Measurements from ENCODE around the gene ARHGAP8. TPM values are rescaled to one million over a fixed set of nuclear protein-coding genes. Genes with fewer than 3 reads are reported as not detected.
"Not testable (repeated sequence)": the region's sequence is repeated elsewhere in the genome, so short reads cannot be mapped to it uniquely, and the experiment has no call there.

Gene ARHGAP8
- total and polyA plus RNA-seq, 2 experiments from 2014 or later, result 62.8 to 64.9 TPM

- Histone ChIP-seq H4K20me1 (replicated peaks; ENCODE audit: insufficient read depth) (no peaks in the 10 kb centered on the region; the same call in 1 of the 2 replicates), H3K4me2 (no peak overlapping the region), H3K79me2 (replicated peaks; ENCODE audit: insufficient read depth) (no peaks in the 10 kb centered on the region), H3K4me1 (ENCODE audit: insufficient read depth) (no peaks in the 10 kb centered on the region), H3K4me3 (no peak overlapping the region), H3K9me2 (ENCODE audit: insufficient read depth) (no peaks in the 10 kb centered on the region), H2AFZ (no peak overlapping the region), H3K36me3 (ENCODE audit: insufficient read depth) (no peaks in the 10 kb centered on the region; the same call in 1 of the 2 replicates), H3K27me3 (ENCODE audit: insufficient read depth) (no peaks in the 10 kb centered on the region), H3F3A (replicated peaks; ENCODE audit: low read depth) (no peaks in the 10 kb centered on the region), H3K27ac (ENCODE audit: low read depth) (no peak overlapping the region)
- no peak for ATAC-seq
- Mint-ChIP-seq H3K27me3 (ENCODE audit: insufficient read depth, low read depth, poor library complexity) (peaks cover 2% of the 10 kb centered on the region), H3K4me3 (no peak overlapping the region), H3K36me3 (ENCODE audit: low read depth) (peaks cover 26% of the 10 kb centered on the region), H3K27ac (no peak overlapping the region), H3K9me3 (no peaks in the 10 kb centered on the region; the same call in 2 of the 3 replicates), H3K4me1 (peaks cover 6% of the 10 kb centered on the region; the same call in 1 of the 3 replicates)
- no peak for DNase-seq (ENCODE audit: low spot score)
- TF ChIP-seq ZNF114 (CRISPR knock-in tag; IDR thresholded peaks at IDR 0.05) (no peak), EZH2phosphoT487 (IDR thresholded peaks at IDR 0.05; ENCODE audit: unreplicated experiment) (no peak), ETS1 (IDR thresholded peaks at IDR 0.05) (no peak), ZNF331 (CRISPR knock-in tag; IDR thresholded peaks at IDR 0.05; ENCODE audit: low read depth) (no peak), NANOG (IDR thresholded peaks at IDR 0.05; ENCODE audit: borderline replicate concordance) (no peak), POLR2AphosphoS5 (IDR thresholded peaks at IDR 0.05; ENCODE audit: low read depth) (no peak), CTCF (conservative IDR thresholded peaks at IDR 0.05; ENCODE audit: low read depth in 2 of 2) (no peak), EZH2 (IDR thresholded peaks at IDR 0.05; ENCODE audit: low read depth, unreplicated experiment) (no peak), JUNB (IDR thresholded peaks at IDR 0.05; ENCODE audit: unreplicated experiment) (no peak), REST (IDR thresholded peaks at IDR 0.05; ENCODE audit: unreplicated experiment) (no peak)
Observed at GRCh38 chr22:44855855-44856254, 103.5 kb downstream of the ARHGAP8 start.

- Mint-ChIP-seq H3K36me3 (ENCODE audit: low read depth) (peaks cover 41% of the 10 kb centered on the region), H3K27me3 (ENCODE audit: insufficient read depth, low read depth, poor library complexity) (peaks cover 12% of the 10 kb centered on the region)
- not testable (repeated sequence) for H3K4me1 Mint-ChIP-seq; H3K9me3 Mint-ChIP-seq; H3K79me2 ChIP-seq (replicated peaks; ENCODE audit: insufficient read depth); H3K4me1 ChIP-seq (ENCODE audit: insufficient read depth); H3K36me3 ChIP-seq (ENCODE audit: insufficient read depth); DNase-seq (ENCODE audit: low spot score); H3K27ac ChIP-seq (ENCODE audit: low read depth); H4K20me1 ChIP-seq (replicated peaks; ENCODE audit: insufficient read depth); ATAC-seq; H3K4me2 ChIP-seq; H2AFZ ChIP-seq; H3K9me2 ChIP-seq (ENCODE audit: insufficient read depth); H3K27me3 ChIP-seq (ENCODE audit: insufficient read depth); H3K4me3 Mint-ChIP-seq; H3K4me3 ChIP-seq; H3K27ac Mint-ChIP-seq; H3F3A ChIP-seq (replicated peaks; ENCODE audit: low read depth)
Observed at GRCh38 chr22:44858819-44859218, 106.4 kb downstream of the ARHGAP8 start.
